GM19372 (cell line): ENCODE results near the gene RSBN1.
A peak's percentile ranks its signal among the peaks of the same experiment; 100 is the strongest.

Experiments used
- ATAC-seq: cut with Tn5 transposase; IDR thresholded peaks from one replicate; pipeline ENCODE4 v1.9.1; 2021; ENCODE audit warnings: mild to moderate bottlenecking, low read depth, moderate library complexity; ENCODE audit not compliant: unreplicated experiment

The RSBN1 gene

GRCh38 chr1:113813218-113813617, 942 bp upstream of the RSBN1 start:
- ATAC-seq, result no peak

GRCh38 chr1:113812661-113813135, 422 bp upstream of the RSBN1 start:
- no peak for ATAC-seq

DNA sequence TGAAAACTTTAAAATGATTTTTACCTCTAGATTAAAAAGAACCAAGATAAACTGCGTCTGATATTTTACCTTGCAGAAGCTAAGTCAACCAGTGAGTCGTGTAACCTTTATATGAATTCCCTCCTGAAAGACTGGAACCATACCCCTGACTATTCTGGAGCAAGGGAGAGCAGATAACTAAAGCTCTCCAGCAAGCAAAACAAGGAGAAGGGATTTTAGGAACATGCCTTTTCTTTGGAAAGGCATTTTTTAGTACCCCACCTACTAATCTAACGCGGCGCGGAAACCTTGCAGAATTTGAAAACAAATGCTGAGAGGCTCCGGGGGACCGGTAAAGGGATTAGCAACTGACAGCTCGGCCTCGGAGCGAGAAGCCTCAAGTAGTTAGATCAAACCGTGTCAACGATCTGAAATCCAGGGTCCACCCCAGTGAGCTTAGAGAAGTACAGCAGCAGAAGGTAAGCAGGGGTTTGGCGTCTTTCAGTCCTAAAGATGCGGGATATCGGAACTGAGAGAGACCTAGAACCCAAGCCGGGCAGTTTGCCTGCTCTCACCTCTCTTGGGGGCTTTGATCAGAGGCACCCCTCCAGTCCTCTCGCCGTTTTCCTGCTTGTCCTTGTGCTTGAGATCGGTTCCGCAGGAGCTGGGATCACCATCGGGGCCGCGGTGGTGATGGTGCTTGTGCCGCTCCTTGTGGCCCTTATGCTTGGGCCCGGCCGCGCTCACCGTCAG, 954 bp downstream of the RSBN1 start:
- no peak for ATAC-seq

DNA sequence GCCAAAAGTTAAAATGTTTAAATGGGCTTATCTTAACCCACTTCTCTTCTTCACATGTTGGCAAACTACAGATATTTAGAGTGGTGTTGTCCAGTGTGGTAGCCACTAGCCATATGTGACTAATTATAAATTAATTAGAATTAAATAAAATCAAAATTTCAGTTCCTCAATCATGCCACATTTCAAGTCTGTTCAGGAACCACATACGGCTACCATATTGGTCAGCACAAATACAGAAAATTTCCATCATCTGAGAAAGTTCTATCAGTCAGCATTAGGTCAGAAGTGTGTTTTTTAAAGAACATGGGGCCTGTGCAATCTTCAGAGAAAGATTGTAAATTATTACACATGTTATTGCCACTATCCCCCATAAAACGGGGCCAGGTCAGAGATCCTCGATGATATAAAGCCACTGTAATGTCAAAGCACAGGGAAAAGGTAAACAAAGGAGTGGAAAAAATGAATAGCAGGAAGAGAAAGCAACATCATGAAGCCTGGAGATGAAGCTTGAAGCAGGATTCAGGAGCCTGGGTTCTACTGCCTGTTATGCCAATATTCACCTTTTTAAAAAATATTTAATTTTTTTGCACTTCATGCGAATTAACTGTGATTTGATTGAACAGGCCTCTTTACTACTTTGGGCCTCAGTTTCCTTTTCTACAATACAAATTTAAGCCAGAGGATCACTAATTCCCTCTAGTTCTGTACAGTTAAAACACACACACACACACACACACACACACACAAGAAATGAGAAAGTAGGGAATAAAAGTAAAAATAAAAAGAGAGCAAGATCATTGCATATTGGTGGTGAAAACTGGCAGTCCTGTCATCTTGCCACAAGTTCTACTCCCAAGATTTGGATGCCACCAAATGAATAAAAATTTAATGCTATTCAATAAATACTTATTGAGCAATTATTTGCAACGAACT, 2.3 kb downstream of the RSBN1 start:
- no peak for ATAC-seq

GRCh38 chr1:113808450-113809195, 3.7 kb downstream of the RSBN1 start:
- ATAC-seq, result no peak

- no peak for ATAC-seq
These were observed 6.6 kb downstream of the RSBN1 start for GRCh38 chr1:113805639-113806038.

DNA sequence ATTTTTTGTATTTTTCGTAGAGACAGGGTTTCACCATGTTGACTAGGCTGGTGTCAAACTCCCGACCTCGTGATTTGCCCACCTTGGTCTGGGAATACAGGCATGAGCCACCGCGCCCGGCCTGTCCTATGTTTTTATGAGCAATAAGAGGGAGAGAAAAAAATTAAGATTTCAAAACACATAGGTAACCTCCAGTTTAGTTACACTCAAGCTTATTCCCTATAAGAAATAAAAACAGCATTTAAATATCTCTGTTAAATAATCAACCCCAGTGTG, 7.1 kb downstream of the RSBN1 start:
- no peak for ATAC-seq

DNA sequence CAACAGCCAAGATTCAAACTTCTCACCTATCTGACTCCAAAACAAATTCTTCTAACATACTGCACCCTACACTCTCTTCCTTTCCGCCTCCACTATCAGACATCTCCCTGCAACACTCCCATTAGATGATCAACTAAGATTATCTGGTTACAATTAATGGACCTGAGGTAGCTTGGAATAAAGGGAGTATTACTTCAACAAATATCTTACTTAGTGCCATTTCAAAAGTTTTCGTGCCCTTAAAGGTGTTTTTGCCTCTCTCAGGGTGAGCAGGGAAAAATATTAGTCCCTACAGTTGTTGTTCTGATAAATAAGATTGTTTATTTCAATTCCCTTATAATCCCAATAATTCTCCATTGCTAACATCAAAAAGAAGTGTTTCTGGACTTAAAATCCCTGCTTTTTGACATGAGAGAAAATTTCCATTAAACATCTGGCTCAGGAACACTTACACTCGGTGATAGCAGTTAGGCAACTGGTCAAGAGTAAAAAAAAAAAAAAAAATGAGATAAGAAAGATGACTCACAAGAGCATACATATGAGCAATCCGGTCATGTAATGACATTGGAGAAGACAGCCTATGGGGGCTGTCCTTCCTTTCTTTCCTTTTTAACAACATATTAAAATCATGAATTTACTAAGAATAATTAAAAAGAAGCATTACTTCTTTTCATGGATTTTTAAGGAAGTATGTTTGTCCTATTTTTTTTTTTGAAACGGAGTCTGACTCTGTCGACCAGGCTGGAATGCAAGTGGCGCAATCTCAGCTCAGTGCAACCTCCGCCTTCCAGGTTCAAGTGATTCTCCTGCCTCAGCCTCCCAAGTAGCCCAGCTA, 7.6 kb downstream of the RSBN1 start:
- ATAC-seq, result no peak

GRCh38 chr1:113802367-113803007, 9.8 kb downstream of the RSBN1 start:
- no peak for ATAC-seq

GRCh38 chr1:113800487-113800886, 11.8 kb downstream of the RSBN1 start:
- no peak for ATAC-seq

DNA sequence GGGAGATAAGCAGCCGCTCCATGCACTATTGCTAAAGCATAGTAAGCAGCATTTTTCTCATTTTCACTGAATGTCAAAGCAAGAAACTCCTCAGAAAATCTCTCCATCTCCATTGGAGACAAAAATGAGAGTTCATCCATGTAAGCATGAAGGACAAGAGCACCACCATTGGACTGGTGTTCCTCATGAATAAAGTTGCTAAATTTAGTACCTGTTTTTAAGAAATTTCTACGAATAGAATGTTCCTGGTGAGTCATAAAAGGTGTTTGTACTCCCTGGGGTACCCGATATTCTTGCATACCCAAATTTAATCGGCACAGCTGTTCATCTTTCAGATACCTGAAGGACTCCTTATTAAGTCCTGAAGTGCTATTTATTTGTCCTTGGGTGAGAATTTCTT, 14.8 kb downstream of the RSBN1 start:
- ATAC-seq, result no peak

- no peak for ATAC-seq
These were observed 18.1 kb downstream of the RSBN1 start for GRCh38 chr1:113793878-113794834.

GRCh38 chr1:113792986-113793385, 19.3 kb downstream of the RSBN1 start:
- ATAC-seq, result no peak

GRCh38 chr1:113792471-113792870, 19.8 kb downstream of the RSBN1 start:
- ATAC-seq, result no peak

- ATAC-seq, result no peak
These were observed 23.5 kb downstream of the RSBN1 start for GRCh38 chr1:113788802-113789201.

DNA sequence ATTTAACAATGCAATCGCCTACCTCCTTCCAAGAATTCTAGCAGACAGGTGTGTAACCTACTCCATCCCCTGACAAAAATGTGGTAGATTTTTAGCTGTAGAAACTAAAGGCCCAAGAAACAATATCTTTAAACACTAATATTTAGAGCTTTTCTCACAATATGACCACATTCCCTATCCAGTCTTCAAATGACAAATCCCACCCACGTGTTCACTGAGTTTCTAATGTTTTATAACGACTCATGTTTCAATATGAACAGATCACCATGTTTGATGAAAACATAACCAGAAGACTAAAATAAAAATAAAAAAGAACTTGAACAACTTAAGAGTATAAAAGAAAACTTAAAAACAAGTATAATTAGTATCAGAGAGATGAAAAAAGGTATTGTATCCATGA, 24.6 kb downstream of the RSBN1 start:
- ATAC-seq, result no peak

DNA sequence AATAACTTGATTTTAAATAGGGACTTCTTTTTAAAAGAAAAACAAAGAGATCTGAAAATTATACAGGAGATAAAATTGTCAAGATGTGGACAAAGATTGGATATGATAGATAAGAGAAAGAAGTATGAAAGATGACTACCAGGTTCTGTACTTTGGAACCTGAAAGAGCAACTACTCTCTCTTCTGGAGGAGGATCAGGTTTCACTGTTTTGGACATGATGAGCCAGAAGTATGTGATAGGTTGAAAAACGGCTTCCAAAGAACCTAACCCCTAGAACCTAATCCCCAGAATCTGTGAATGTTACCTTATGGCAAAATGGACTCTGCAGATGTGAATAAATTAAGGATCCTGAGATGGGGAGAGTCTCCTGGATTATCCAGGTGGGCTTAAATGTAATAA, 26.2 kb downstream of the RSBN1 start:
- no peak for ATAC-seq

DNA sequence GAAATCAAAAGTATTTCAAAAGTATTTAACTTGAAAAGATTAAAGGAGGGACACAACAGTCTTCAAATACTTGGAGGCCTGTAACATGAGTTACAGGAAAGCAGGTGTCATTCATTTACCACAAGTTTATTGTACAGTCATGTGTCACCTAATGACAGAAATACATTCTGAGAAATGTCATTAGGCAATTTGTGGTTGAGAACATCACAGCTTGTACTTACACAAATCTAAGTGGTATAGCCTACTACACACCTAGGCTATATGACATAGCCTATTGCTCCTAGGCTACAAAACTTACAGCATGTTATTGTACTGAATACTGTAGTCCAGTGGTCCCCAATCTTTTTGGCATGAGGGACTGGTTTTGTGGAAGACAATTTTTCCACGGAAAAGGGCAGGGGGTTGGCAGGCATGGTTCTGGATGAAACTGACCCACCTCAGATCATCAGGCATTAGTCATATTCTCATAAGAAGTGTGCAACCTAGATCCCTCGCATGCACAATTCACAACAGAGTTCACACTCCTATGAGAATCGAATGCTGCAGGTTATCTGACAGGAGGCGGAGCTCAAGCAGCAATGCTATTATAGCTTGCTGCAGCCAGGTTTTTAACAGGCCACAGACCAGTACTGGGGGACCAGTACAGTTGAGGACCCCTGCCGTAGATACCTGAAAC, 28.0 kb downstream of the RSBN1 start:
- peak; percentile 50 for ATAC-seq
